HEK293 (cell line): ENCODE results near the gene CYP4Z1.
"Not testable (repeated sequence)": the region's sequence is repeated elsewhere in the genome, so short reads cannot be mapped to it uniquely, and the experiment has no call there.

Experiments
- CTCF ChIA-PET: fragments of 350-600 bp; formaldehyde crosslinking; extraction: SDS; loops from one replicate; lab custom pipeline; 2021; ENCODE audit warnings: antibody characterized with exemption; lab: Yijun Ruan, JAX
- POLR2A ChIA-PET: fragments of 300-600 bp; formaldehyde crosslinking; extraction: SDS; loops from one replicate; lab custom pipeline; 2020; ENCODE audit warnings: antibody characterized with exemption, inconsistent platforms; lab: Yijun Ruan, JAX
- H3K27ac ChIP-seq: fragments of 200-500 bp; sonication (Bioruptor generic); 2 replicates; pipeline ENCODE4 v1.5.1; 2014; ENCODE audit warnings: low read depth, low read length, control low read depth, inconsistent platforms; ENCODE audit errors: extremely low read depth
- H3K36me3 ChIP-seq, 2 experiments: fragments of 200-500 bp in 1 of 2; sonication (Bioruptor generic) in 1 of 2; 1 replicate in 1 of 2; 2 replicates in 1 of 2; pipeline ENCODE4 v1.5.1; 2014 to 2017; ENCODE audit warnings: inconsistent platforms in 2 of 2, low read length in 2 of 2; ENCODE audit not compliant: control insufficient read depth in 2 of 2, insufficient read depth in 1 of 2
- H3K4me1 ChIP-seq: fragments of 200-500 bp; sonication (Bioruptor generic); 2 replicates; pipeline ENCODE4 v1.5.1; 2014; ENCODE audit warnings: mild to moderate bottlenecking, low read length, inconsistent platforms; ENCODE audit not compliant: control insufficient read depth, insufficient read depth
- H3K4me3 ChIP-seq: 2 replicates; pipeline ENCODE4 v1.5.1; 2011; ENCODE audit warnings: low read depth, mild to moderate bottlenecking, control low read depth, low read length, moderate library complexity
- H3K9me3 ChIP-seq: fragments of 200-500 bp; sonication (Bioruptor generic); 2 replicates; pipeline ENCODE4 v1.5.1; 2014; ENCODE audit warnings: low read depth, low read length, inconsistent platforms; ENCODE audit not compliant: control insufficient read depth, insufficient read depth
- HIC1 ChIP-seq: fragments of 450-650 bp; formaldehyde crosslinking; IDR thresholded peaks from 2 replicates; pipeline ENCODE4 v1.5.1; 2016; ENCODE audit warnings: missing biosample characterization, missing genetic modification characterization
- OSR2 ChIP-seq: fragments of 450-650 bp; formaldehyde crosslinking; IDR thresholded peaks from 2 replicates; pipeline ENCODE4 v1.5.1; 2016; ENCODE audit warnings: missing biosample characterization, missing genetic modification characterization
- OVOL3 ChIP-seq: fragments of 450-650 bp; formaldehyde crosslinking; IDR thresholded peaks from 2 replicates; pipeline ENCODE4 v1.5.1; 2016; ENCODE audit warnings: missing biosample characterization, missing genetic modification characterization
- ZBTB44 ChIP-seq: fragments of 450-650 bp; IDR thresholded peaks from 2 replicates; pipeline ENCODE4 v1.5.1; 2018; ENCODE audit warnings: missing biosample characterization, mild to moderate bottlenecking, missing genetic modification characterization
- ZBTB48 ChIP-seq: fragments of 450-650 bp; formaldehyde crosslinking; IDR thresholded peaks from 2 replicates; pipeline ENCODE4 v1.5.1; 2016; ENCODE audit warnings: missing biosample characterization, missing genetic modification characterization
- ZNF146 ChIP-seq: fragments of 450-650 bp; formaldehyde crosslinking; IDR thresholded peaks from 2 replicates; pipeline ENCODE4 v1.5.1; 2016; ENCODE audit warnings: missing biosample characterization, missing genetic modification characterization
- ZNF214 ChIP-seq: fragments of 450-650 bp; formaldehyde crosslinking; IDR thresholded peaks from 2 replicates; pipeline ENCODE4 v1.5.1; 2017; ENCODE audit warnings: missing biosample characterization, mild to moderate bottlenecking, missing genetic modification characterization, borderline replicate concordance
- ZNF266 ChIP-seq: fragments of 450-650 bp; formaldehyde crosslinking; IDR thresholded peaks from 2 replicates; pipeline ENCODE4 v1.5.1; 2016; ENCODE audit warnings: missing biosample characterization, missing genetic modification characterization, low read depth
- ZNF302 ChIP-seq: fragments of 450-650 bp; formaldehyde crosslinking; IDR thresholded peaks from 2 replicates; pipeline ENCODE4 v1.5.1; 2016; ENCODE audit warnings: missing biosample characterization, missing genetic modification characterization, low read depth
- ZNF366 ChIP-seq: fragments of 450-650 bp; formaldehyde crosslinking; conservative IDR thresholded peaks from 2 replicates; pipeline ENCODE4 v1.5.1; 2016; ENCODE audit warnings: missing biosample characterization, missing genetic modification characterization
- ZNF501 ChIP-seq: fragments of 450-650 bp; formaldehyde crosslinking; IDR thresholded peaks from 2 replicates; pipeline ENCODE4 v1.5.1; 2016; ENCODE audit warnings: missing biosample characterization, missing genetic modification characterization
- ZNF513 ChIP-seq: fragments of 450-650 bp; IDR thresholded peaks from 2 replicates; pipeline ENCODE4 v1.5.1; 2018; ENCODE audit warnings: missing biosample characterization, missing genetic modification characterization
- ZNF548 ChIP-seq: fragments of 450-650 bp; formaldehyde crosslinking; IDR thresholded peaks from 2 replicates; pipeline ENCODE4 v1.5.1; 2016; ENCODE audit warnings: missing biosample characterization, missing genetic modification characterization
- ZNF645 ChIP-seq: fragments of 450-650 bp; formaldehyde crosslinking; IDR thresholded peaks from 2 replicates; pipeline ENCODE4; 2016; ENCODE audit warnings: missing biosample characterization, missing genetic modification characterization
- TF ChIP-seq, protein P1 (sequence below): fragments of 450-650 bp; formaldehyde crosslinking; IDR thresholded peaks from 2 replicates; pipeline ENCODE4 v1.5.1; 2016; ENCODE audit warnings: missing biosample characterization, missing genetic modification characterization, low read depth
- TF ChIP-seq, protein P2 (sequence below): fragments of 450-650 bp; formaldehyde crosslinking; IDR thresholded peaks from 2 replicates; pipeline ENCODE4 v1.5.1; 2016; ENCODE audit warnings: missing biosample characterization, missing genetic modification characterization

Gene CYP4Z1

GRCh38 chr1:47132665-47133064 is 65.6 kb downstream of the CYP4Z1 start:
- H3K36me3 ChIP-seq, CTCF ChIA-PET, H3K4me3 ChIP-seq, H3K27ac ChIP-seq, H3K9me3 ChIP-seq, H3K4me1 ChIP-seq, POLR2A ChIA-PET: not testable (repeated sequence)
- TF ChIP-seq, protein P1, sequence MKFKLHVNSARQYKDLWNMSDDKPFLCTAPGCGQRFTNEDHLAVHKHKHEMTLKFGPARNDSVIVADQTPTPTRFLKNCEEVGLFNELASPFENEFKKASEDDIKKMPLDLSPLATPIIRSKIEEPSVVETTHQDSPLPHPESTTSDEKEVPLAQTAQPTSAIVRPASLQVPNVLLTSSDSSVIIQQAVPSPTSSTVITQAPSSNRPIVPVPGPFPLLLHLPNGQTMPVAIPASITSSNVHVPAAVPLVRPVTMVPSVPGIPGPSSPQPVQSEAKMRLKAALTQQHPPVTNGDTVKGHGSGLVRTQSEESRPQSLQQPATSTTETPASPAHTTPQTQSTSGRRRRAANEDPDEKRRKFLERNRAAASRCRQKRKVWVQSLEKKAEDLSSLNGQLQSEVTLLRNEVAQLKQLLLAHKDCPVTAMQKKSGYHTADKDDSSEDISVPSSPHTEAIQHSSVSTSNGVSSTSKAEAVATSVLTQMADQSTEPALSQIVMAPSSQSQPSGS (tag by site-specific recombination), result 0 out of 2 replicates have a peak, but pooled peaks have one; percentile 17
- peak; percentile 89 for TF ChIP-seq ZNF146 (tag by site-specific recombination)

DNA sequence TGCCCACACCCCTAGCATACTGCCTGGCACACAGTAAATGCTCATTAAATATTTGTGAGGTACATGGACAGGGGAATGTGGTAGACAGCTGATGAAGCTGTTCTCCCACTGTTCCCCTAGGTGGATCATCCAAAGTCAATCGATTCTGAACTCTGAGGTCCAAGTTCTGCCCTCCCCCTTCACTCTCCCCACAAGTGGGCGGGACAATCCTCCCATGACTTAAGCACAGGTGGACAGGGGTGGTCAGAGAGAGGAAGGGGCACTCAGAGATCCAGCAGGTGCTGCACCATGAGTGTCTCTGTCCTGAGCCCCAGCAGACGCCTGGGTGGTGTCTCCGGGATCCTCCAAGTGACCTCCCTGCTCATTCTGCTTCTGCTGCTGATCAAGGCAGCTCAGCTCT is 70.2 kb downstream of the CYP4Z1 start, which contains the start of gene CYP4A22:
Gene CYP4A22 (plus strand): TSS at position 244 of the 400 bp plus-strand sequence. CDS start 45 bp downstream, at position 289.
- no peak within 1 kb of the TSS for H3K27ac ChIP-seq
- POLR2A ChIA-PET, result no interaction called here
- no peaks in the 10 kb centered on the region for H3K9me3 ChIP-seq
- H3K36me3 ChIP-seq, result no peaks in the 10 kb centered on the region
- CTCF ChIA-PET, result interaction anchor here (0.6 kb wide), 1 partner anchor 38 kb away, joined by 3 read pairs; no protein-coding TSS in a partner anchor
- no peaks in the 10 kb centered on the region for H3K4me1 ChIP-seq
- TF ChIP-seq ZNF645 (tag by site-specific recombination), result no peak
- no peak for TF ChIP-seq ZNF513 (tag by site-specific recombination)
- no peak for TF ChIP-seq OSR2
- TF ChIP-seq, protein P2, sequence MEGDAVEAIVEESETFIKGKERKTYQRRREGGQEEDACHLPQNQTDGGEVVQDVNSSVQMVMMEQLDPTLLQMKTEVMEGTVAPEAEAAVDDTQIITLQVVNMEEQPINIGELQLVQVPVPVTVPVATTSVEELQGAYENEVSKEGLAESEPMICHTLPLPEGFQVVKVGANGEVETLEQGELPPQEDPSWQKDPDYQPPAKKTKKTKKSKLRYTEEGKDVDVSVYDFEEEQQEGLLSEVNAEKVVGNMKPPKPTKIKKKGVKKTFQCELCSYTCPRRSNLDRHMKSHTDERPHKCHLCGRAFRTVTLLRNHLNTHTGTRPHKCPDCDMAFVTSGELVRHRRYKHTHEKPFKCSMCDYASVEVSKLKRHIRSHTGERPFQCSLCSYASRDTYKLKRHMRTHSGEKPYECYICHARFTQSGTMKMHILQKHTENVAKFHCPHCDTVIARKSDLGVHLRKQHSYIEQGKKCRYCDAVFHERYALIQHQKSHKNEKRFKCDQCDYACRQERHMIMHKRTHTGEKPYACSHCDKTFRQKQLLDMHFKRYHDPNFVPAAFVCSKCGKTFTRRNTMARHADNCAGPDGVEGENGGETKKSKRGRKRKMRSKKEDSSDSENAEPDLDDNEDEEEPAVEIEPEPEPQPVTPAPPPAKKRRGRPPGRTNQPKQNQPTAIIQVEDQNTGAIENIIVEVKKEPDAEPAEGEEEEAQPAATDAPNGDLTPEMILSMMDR (tag by site-specific recombination), result no peak
- TF ChIP-seq HIC1 (tag by site-specific recombination), result no peak
- no peak for TF ChIP-seq ZNF266 (tag by site-specific recombination)
- TF ChIP-seq ZNF366, result no peak
- no peak for TF ChIP-seq ZNF214
- TF ChIP-seq ZBTB44 (tag by site-specific recombination), result no peak
- TF ChIP-seq ZBTB48 (tag by site-specific recombination), result no peak
- no peak for TF ChIP-seq ZNF501 (tag by site-specific recombination)
- no peak for TF ChIP-seq ZNF302 (tag by site-specific recombination)
- no peak for TF ChIP-seq OVOL3 (tag by site-specific recombination)
- no peak for TF ChIP-seq ZNF548 (tag by site-specific recombination)
- no peak within 1 kb of the TSS for H3K4me3 ChIP-seq
